ENCODE data around the gene TMEM139.

Gene TMEM139

GRCh38 chr7:143284591-143285469 is at the start of gene TMEM139:
Gene TMEM139 (plus strand): TSS chr7:143284958. CDS start chr7:143285958, 1,000 bp downstream.
- DNase-seq: no peak

GRCh38 chr7:143235561-143235960 is 49.2 kb upstream of the TMEM139 start:
- no peak for DNase-seq

GRCh38 chr7:143236408-143236990 is 48.3 kb upstream of the TMEM139 start:
- DNase-seq: no peak

GRCh38 chr7:143237366-143237765 is 47.4 kb upstream of the TMEM139 start:
- no peak for DNase-seq

DNA sequence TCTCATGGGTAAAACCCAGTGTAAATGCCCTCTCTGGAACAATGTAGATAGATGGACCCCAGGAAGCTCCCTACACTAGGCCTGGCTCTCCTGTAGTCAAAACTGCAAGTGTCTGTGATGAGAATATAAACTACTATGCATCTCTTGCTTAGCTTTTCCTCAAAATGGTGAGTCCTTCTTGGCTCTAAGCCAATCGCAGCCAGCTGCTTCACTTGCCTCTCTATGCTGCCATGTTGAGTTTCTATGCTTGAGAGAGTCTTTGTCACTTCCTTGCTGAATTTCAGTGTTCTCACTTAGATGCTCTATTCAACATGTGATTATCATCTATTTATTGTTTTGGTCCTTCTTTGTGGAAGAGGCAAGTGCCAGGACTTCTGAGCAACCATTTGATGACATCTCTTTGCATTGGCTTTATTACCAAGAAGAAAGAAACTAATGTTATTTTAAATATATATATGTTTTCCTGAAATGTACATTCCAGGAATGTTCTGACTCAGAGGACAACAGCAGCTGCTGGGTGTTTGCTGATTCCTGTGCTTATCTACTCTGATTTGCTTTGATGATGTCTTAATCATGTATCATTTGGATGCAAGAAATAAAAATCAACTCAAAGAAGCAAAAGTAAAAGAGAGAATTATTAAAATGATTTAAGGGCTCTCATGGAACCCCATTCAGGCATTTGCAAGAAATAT is 46.3 kb upstream of the TMEM139 start:
- DNase-seq: no peak

- DNase-seq: no peak
Measured at GRCh38 chr7:143239813-143240212, 44.9 kb upstream of the TMEM139 start.

DNA sequence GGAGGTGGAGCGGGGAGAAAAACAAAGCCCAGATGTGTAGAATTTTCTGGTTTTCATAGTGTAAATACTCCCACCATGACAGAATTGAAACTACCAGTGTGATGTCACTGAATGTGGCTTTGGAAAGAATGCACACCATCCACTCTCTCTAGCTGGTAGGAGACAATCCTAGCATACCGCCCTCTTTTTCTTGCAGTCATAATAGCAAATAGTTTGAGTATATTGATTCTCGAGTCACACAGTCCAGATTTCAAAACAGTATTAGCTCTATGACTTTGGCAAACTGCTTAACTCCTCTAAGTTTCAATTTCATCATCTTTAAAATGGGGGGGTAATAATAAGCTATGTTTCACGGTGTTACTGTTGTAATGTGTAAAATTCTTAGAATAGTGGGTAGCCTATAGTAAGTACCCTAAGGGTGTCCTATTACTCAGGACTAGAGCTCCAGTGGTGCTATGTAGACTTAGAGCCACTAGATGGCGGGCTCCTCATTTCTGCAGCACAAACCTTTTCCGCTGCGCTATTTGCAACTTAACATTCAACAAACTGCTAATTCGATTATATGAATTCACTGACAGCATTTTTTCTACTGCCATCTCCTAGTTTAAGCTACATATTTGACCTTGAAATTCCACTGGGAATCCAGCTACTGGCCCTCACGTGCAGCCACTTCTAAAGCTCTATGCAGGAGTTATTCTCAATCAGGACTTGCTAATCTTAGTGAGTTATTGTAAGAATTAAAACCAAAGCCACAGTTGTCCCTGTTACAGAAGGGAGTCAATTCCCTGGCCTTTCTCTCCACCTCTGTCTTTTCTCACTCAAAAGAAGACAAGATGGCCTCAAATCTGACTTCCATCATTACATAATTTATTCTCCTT is 44.2 kb upstream of the TMEM139 start:
- DNase-seq: no peak

DNA sequence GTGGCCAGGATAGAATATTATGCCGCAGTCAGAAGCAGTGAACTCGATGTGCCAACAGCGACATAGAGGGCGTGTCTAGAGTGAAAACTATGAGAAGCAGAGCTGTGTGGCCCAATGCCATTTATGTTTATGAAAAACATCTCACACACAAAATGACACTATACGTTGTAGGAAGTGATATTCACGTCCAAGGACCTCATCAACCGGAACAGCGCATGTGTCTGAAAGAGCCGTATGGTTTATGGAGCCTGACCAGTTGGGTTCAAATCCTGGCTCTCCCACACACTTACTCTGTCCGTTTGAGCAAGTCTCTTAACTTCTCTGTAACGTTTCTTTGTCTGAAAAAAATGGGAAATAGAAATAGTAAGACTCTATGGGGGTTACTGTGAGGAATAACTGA is 42.5 kb upstream of the TMEM139 start:
- DNase-seq: no peak

GRCh38 chr7:143243111-143243510 is 41.6 kb upstream of the TMEM139 start:
- DNase-seq: no peak

GRCh38 chr7:143243614-143244013 is 41.1 kb upstream of the TMEM139 start:
- no peak for DNase-seq

DNA sequence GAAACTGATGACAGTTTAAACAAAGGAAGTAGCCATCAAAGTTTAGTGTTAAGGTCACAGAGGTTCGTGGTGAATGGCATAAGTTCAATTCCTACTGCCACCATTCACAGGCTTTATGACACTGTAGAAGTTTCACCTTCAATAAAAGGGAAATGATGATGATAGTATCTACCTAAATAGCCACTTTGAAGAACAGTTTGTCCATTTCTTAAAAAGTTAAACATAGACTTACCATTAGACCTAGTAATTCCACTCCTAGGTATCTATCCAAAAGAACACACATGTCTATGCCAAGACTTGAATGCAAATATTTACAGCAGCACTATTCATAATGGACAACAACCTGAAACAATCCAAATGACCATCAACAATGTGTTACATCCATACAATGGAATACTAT is 40.4 kb upstream of the TMEM139 start:
- DNase-seq: no peak

DNA sequence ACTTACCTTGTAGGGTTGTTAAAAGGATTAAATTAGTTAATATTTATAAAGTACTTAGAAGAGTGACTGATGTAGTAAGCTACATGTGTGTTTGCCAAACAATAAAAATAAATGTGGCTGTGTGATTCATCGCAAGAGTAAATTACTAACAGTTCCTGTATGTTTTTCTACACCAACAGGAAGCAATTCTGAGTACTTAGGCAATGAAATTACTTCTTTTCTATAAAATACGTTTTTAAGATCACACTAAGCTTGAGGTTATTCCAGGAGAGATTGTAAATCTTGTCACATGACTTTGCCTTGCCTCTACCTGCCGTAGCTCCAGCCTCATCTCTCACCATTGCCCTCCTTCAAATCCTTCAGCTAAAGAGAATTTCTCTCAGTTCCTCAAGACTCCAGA is 39.6 kb upstream of the TMEM139 start:
- no peak for DNase-seq

- no peak for DNase-seq
Measured at GRCh38 chr7:143247372-143247771, 37.4 kb upstream of the TMEM139 start.

- no peak for DNase-seq
Measured at GRCh38 chr7:143248761-143249354, 35.9 kb upstream of the TMEM139 start.

DNA sequence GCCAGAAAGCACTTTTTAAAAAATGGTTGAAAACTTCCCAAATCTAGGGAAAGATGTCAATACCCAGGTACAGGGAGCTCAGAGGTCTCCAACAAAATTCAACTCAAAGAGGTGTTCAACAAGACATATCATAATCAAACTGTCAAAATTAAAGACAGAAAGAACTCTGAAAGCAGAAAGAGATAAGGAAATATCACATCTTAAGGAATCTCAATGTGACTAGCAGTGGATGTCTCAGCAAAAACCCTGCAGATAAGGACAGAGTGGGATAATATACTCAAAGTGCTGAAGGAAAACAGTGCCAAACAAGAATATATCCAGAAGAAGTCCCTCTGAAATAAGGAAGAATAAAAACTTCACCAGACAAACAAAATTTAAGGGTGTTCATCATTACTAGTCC is 34.6 kb upstream of the TMEM139 start:
- DNase-seq: no peak

DNA sequence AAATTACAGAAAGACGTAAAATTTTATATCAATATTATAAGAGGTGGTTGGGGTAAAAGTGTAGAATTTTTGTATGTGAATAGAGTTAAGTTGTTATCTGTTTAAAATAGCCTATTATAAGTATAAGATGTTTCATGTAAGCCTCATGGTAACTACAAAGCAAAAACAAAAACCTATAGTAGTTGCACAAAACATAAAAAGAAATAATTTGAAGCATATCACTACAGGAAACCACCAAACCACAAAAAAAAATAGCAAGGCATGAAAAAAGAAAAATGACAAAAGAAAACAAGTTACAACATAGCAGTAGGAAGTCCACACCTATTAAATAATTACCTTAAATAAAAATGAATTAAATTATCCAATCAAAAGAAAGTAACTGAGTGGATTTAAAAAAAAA is 33.9 kb upstream of the TMEM139 start:
- DNase-seq: no peak

DNA sequence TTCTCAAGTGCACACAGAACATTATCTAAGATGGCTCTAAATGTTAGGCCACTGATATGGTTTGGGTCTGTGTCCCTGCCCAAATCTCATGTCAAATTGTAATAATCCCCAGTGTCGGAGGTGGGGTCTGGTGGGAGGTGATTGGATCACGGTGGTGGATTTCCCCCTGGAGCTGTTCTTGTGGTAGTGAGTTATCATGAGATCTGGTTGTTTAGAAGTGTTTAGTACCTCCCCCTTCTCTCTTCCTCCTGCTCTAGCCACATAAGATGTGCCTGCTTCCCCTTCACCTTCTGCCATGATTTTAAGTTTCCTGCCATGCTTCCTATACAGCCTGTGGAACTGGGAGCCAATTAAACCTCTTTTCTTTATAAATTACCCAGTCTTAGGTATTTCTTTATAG is 32.8 kb upstream of the TMEM139 start:
- no peak for DNase-seq

- no peak for DNase-seq
Measured at GRCh38 chr7:143255564-143255963, 29.2 kb upstream of the TMEM139 start.

DNA sequence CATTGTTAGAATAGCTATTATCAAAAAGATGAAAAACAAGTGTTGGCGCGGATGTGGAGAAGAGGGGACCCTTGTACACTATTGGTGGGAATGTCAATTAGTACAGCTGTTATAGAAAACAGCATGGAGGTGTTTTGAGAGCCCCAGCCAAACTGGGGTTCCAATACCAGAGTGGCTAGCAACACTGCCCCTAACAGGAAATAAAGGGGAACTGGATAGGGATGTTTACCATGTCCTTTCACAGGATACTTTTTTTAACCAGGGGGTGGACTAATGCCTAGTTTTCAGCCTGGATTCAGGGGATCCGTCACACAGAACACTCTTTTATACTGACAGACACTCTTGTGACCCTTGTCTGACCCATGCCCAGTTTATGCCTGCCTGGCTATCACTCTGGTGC is 28.4 kb upstream of the TMEM139 start:
- DNase-seq: no peak

GRCh38 chr7:143256932-143257331 is 27.8 kb upstream of the TMEM139 start:
- DNase-seq: no peak

DNA sequence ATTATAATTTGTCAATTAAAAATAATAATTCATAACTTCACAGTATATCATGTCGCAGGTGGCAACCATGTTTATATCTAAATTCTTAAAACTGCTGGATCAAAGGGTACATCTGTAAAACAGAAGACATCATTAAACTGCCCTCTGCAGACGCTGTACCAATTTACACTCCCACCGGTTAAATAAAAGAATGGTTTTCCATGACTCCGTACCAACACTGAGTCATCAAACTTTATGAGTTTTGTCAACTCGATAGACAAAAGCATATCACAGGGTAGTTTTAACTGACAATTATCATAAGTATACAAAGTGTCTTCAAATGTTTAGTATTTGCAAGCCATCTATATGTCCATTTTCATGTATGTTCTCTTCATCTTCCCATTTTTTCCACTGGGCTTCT is 27.3 kb upstream of the TMEM139 start:
- DNase-seq: no peak

DNA sequence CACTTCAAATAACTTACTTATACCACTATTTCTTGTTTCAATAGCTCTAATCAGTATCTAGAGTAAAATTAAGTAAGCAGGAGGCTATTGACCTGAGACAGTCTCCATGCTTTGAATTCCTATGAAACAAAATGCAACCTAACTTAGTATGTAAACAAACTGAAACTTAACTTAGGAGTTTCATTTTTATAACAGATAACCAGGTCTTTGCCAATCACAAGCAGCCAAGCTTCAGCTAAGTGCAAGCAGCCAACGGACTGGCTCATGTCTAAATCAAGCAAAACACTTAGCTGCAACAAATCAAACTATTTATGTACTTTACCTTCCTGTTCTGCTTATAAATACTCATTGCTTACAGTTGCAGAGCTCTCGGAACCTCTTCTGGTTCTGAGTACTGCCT is 25.9 kb upstream of the TMEM139 start:
- no peak for DNase-seq

GRCh38 chr7:143259765-143260164 is 25.0 kb upstream of the TMEM139 start:
- no peak for DNase-seq

Data from NCI-H510A (cell line).